Hepatocyte (in vitro differentiated cells): ENCODE results near the gene ACR.

Source experiments
- CTCF ChIP-seq: fragments of 200-600 bp; sonication (generic); IDR thresholded peaks from 2 replicates; pipeline ENCODE4 v1.5.1; 2016; ENCODE audit warnings: antibody characterized with exemption, mild to moderate bottlenecking; ENCODE audit not compliant: poor library complexity
- EZH2 ChIP-seq: fragments of 200-600 bp; sonication (generic); IDR thresholded peaks from 2 replicates; pipeline ENCODE4 v1.6.1; 2016; ENCODE audit warnings: antibody characterized with exemption, mild to moderate bottlenecking, borderline replicate concordance
- EZH2phosphoT487 ChIP-seq: fragments of 200-600 bp; sonication (generic); IDR thresholded peaks from one replicate; pipeline ENCODE4 v1.6.1; 2018; ENCODE audit warnings: antibody characterized with exemption, mild to moderate bottlenecking, low read depth, moderate library complexity; ENCODE audit not compliant: unreplicated experiment, severe bottlenecking

GRCh38 chr22:50702821-50703725 lies 34.9 kb upstream of the ACR start:
- TF ChIP-seq CTCF (no peak), EZH2 (no peak), EZH2phosphoT487 (no peak)
